GM23338 (cell line): ENCODE measurements around the gene MGAT5.

Experiments used
- CREB1 ChIP-seq: fragments of 250-450 bp; sonication (Bioruptor Pico); IDR thresholded peaks from 2 replicates; pipeline ENCODE4 v1.5.0; 2020; ENCODE audit warnings: low read depth, mild to moderate bottlenecking, moderate library complexity
- EZH2 ChIP-seq: fragments of 200-600 bp; sonication (generic); IDR thresholded peaks from one replicate; pipeline ENCODE4 v1.8.0; 2017; ENCODE audit warnings: antibody characterized with exemption, mild to moderate bottlenecking, low read depth; ENCODE audit not compliant: unreplicated experiment
- POLR2AphosphoS5 ChIP-seq: IDR thresholded peaks from 2 replicates; pipeline ENCODE4 v1.6.1; 2016; ENCODE audit warnings: antibody characterized with exemption, low read depth
- TF ChIP-seq, protein P1 (sequence below), 2 experiments: fragments of 200-600 bp in 1 of 2; sonication (generic) in 1 of 2; conservative IDR thresholded peaks; 2 replicates each; pipeline versions ENCODE4 v1.5.1 to v1.6.1; 2016 to 2017; ENCODE audit warnings: antibody characterized with exemption in 2 of 2, low read depth in 2 of 2, mild to moderate bottlenecking in 2 of 2, moderate library complexity in 1 of 2
- TF ChIP-seq, protein P2 (sequence below): IDR thresholded peaks from one replicate; pipeline ENCODE4 v1.6.1; 2018; ENCODE audit warnings: antibody characterized with exemption; ENCODE audit not compliant: unreplicated experiment

DNA sequence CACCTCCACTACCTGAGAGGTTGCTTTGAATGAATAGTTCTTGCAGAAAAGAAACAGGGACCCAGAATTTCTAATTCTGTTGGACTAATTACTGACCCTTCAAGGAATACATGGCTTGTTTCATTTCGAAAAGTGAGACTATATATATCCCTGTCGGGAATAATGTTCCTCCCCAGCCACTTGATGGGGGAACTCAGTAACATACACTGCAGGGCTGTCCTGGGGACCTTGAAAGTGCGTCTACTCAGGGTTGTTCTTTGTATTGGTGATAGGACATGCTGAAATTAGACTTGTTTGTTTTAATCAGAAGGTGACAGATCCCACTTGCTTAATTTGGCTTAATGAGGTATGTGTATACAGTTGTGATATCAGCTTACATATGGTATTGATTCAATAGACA, 25.5 kb downstream of the MGAT5 start:
- TF ChIP-seq EZH2: no peak
- TF ChIP-seq, protein P1, sequence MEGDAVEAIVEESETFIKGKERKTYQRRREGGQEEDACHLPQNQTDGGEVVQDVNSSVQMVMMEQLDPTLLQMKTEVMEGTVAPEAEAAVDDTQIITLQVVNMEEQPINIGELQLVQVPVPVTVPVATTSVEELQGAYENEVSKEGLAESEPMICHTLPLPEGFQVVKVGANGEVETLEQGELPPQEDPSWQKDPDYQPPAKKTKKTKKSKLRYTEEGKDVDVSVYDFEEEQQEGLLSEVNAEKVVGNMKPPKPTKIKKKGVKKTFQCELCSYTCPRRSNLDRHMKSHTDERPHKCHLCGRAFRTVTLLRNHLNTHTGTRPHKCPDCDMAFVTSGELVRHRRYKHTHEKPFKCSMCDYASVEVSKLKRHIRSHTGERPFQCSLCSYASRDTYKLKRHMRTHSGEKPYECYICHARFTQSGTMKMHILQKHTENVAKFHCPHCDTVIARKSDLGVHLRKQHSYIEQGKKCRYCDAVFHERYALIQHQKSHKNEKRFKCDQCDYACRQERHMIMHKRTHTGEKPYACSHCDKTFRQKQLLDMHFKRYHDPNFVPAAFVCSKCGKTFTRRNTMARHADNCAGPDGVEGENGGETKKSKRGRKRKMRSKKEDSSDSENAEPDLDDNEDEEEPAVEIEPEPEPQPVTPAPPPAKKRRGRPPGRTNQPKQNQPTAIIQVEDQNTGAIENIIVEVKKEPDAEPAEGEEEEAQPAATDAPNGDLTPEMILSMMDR (conservative IDR thresholded peaks at IDR 0.05; ENCODE audit: low read depth in 2 of 2): no peak
- TF ChIP-seq, protein P2, sequence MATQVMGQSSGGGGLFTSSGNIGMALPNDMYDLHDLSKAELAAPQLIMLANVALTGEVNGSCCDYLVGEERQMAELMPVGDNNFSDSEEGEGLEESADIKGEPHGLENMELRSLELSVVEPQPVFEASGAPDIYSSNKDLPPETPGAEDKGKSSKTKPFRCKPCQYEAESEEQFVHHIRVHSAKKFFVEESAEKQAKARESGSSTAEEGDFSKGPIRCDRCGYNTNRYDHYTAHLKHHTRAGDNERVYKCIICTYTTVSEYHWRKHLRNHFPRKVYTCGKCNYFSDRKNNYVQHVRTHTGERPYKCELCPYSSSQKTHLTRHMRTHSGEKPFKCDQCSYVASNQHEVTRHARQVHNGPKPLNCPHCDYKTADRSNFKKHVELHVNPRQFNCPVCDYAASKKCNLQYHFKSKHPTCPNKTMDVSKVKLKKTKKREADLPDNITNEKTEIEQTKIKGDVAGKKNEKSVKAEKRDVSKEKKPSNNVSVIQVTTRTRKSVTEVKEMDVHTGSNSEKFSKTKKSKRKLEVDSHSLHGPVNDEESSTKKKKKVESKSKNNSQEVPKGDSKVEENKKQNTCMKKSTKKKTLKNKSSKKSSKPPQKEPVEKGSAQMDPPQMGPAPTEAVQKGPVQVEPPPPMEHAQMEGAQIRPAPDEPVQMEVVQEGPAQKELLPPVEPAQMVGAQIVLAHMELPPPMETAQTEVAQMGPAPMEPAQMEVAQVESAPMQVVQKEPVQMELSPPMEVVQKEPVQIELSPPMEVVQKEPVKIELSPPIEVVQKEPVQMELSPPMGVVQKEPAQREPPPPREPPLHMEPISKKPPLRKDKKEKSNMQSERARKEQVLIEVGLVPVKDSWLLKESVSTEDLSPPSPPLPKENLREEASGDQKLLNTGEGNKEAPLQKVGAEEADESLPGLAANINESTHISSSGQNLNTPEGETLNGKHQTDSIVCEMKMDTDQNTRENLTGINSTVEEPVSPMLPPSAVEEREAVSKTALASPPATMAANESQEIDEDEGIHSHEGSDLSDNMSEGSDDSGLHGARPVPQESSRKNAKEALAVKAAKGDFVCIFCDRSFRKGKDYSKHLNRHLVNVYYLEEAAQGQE: no peak
- no peak for TF ChIP-seq POLR2AphosphoS5
- TF ChIP-seq CREB1 (CRISPR knock-in tag): no peak
